Activated B cell treated with CpG ODN at 0.5 μM for 24 hours (primary cell): ENCODE data around the gene DNAJC15. TPM values are rescaled to one million over a fixed set of nuclear protein-coding genes. Genes with fewer than 3 reads are reported as not detected.
"Not testable (repeated sequence)": the region's sequence is repeated elsewhere in the genome, so short reads cannot be mapped to it uniquely, and the experiment has no call there.

Source experiments
- ATAC-seq: fragments of 200-7000 bp; cut with Tn5 transposase; one replicate; pipeline ENCODE4 v1.10.0; 2021; ENCODE audit warnings: low read depth, mild to moderate bottlenecking, moderate library complexity
- CTCF ChIA-PET: fragments of 350-600 bp; sonication (Branson Sonifier 250); formaldehyde crosslinking; loops from one replicate; lab custom pipeline; 2021; ENCODE audit warnings: antibody characterized with exemption; lab: Charles Lee
- POLR2A ChIA-PET: fragments of 350-600 bp; sonication (Branson Sonifier 250); formaldehyde crosslinking; loops from one replicate; lab custom pipeline; 2021; ENCODE audit warnings: antibody characterized with exemption; lab: Charles Lee
- DNase-seq: peaks from one replicate; pipeline ENCODE4 v3.0.0; 2022
- H3K27ac Mint-ChIP-seq: one replicate; pipeline ENCODE4 v1.8.0; 2020; ENCODE audit warnings: mixed read lengths
- H3K27me3 Mint-ChIP-seq: one replicate; pipeline ENCODE4 v1.8.0; 2021; ENCODE audit warnings: mixed read lengths
- H3K36me3 Mint-ChIP-seq: one replicate; pipeline ENCODE4 v1.8.0; 2021; ENCODE audit warnings: low read depth, mixed read lengths
- H3K4me1 Mint-ChIP-seq: one replicate; pipeline ENCODE4 v1.8.0; 2021; ENCODE audit warnings: mixed read lengths
- H3K4me3 Mint-ChIP-seq: one replicate; pipeline ENCODE4 v1.8.0; 2020; ENCODE audit warnings: mild to moderate bottlenecking, mixed read lengths
- H3K9me3 Mint-ChIP-seq: one replicate; pipeline ENCODE4 v1.8.0; 2020; ENCODE audit warnings: mixed read lengths
- intact Hi-C: fragments of 100-400 bp; cut with micrococcal nuclease; formaldehyde crosslinking; loops from one replicate; pipeline ENCODE4 v1.15.1; 2024
- total RNA-seq: library from RNA; stranded (reverse); gene quantifications from 2 replicates; pipeline ENCODE4 v1.2.3, GENCODE V29; 2022
- TF ChIP-seq, protein P1 (sequence below): fragments of 200-600 bp; IDR thresholded peaks from one replicate; pipeline ENCODE4 v1.8.0; 2022; ENCODE audit warnings: antibody characterized with exemption, mild to moderate bottlenecking

The DNAJC15 gene
- total RNA-seq, 1 donor from 2014 or later: 19.1 TPM

DNA sequence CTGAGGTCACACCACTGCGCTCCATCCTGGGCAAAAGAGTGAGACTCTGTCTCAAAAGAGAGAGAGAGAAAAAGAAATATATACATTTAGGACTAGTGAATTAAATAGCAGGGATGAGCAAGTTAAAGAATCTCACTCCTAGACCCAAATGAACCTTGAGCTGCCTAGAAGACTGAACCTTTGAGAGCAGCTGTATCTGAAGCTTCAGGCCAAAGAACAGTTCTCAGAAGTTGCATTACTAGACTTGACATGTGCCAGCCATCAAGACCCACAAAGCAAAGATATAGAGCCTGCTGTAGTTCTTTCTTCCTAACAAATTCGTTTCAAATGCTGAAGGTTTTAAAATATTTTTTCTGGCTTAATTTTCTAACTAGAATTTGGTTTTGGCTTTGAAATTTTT is 16.6 kb downstream of the DNAJC15 start:
- DNase-seq (no peak), ATAC-seq (no peak)
- ChIA-PET POLR2A (no interaction called here), CTCF (no interaction called here)
- intact Hi-C loops: loop anchor here (2.0 kb wide), 1 partner anchor 15 kb away; no protein-coding TSS in a partner anchor
- Mint-ChIP-seq H3K36me3 (peaks cover 19% of the 10 kb centered on the region), H3K4me1 (peaks cover 65% of the 10 kb centered on the region), H3K27me3 (no peaks in the 10 kb centered on the region), H3K27ac (peak overlapping the region; percentile 79), H3K9me3 (no peaks in the 10 kb centered on the region), H3K4me3 (peak overlapping the region; percentile 12)
- TF ChIP-seq, protein P1, sequence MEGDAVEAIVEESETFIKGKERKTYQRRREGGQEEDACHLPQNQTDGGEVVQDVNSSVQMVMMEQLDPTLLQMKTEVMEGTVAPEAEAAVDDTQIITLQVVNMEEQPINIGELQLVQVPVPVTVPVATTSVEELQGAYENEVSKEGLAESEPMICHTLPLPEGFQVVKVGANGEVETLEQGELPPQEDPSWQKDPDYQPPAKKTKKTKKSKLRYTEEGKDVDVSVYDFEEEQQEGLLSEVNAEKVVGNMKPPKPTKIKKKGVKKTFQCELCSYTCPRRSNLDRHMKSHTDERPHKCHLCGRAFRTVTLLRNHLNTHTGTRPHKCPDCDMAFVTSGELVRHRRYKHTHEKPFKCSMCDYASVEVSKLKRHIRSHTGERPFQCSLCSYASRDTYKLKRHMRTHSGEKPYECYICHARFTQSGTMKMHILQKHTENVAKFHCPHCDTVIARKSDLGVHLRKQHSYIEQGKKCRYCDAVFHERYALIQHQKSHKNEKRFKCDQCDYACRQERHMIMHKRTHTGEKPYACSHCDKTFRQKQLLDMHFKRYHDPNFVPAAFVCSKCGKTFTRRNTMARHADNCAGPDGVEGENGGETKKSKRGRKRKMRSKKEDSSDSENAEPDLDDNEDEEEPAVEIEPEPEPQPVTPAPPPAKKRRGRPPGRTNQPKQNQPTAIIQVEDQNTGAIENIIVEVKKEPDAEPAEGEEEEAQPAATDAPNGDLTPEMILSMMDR: no peak

DNA sequence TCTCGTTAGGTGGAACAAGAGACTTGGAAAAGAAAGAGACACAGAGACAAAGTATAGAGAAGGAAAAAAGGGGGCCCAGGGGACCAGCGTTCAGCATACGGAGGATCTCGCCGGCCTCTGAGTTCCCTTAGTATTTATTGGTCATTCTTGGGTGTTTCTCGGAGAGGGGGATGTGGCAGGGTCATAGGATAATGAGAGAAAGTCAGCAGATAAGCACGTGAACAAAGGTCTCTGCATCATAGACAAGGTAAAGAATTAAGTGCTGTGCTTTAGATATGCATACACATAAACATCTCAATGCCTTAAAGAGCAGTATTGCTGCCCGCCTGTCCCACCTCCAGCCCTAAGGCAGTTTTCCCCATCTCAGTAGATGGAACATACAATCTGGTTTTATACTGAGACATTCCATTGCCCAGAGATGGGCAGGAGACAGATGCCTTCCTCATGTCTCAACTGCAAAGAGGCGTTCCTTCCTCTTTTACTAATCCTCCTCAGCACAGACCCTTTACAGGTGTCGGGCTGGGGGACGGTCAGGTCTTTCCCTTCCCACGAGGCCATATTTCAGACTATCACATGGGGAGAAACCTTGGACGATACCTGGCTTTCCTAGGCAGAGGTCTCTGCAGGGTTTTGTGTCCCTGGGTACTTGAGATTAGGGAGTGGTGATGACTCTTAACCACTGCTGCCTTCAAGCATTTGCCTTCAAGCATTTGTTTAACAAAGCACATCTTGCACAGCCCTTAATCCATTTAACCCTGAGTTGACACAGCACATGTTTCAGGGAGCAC is 17.4 kb downstream of the DNAJC15 start:
- Mint-ChIP-seq H3K4me1 (peaks cover 71% of the 10 kb centered on the region), H3K36me3 (peaks cover 17% of the 10 kb centered on the region), H3K4me3 (peak overlapping the region; percentile 17), H3K27ac (peak overlapping the region; percentile 79)
- intact Hi-C loops: loop anchor here (2.0 kb wide), 1 partner anchor 14 kb away; no protein-coding TSS in a partner anchor
- CTCF ChIA-PET, ATAC-seq, H3K9me3 Mint-ChIP-seq, H3K27me3 Mint-ChIP-seq, DNase-seq: not testable (repeated sequence)
- POLR2A ChIA-PET: interaction anchor here (2.7 kb wide), 1 partner anchor 9 kb away, joined by 11 read pairs; no protein-coding TSS in a partner anchor

DNA sequence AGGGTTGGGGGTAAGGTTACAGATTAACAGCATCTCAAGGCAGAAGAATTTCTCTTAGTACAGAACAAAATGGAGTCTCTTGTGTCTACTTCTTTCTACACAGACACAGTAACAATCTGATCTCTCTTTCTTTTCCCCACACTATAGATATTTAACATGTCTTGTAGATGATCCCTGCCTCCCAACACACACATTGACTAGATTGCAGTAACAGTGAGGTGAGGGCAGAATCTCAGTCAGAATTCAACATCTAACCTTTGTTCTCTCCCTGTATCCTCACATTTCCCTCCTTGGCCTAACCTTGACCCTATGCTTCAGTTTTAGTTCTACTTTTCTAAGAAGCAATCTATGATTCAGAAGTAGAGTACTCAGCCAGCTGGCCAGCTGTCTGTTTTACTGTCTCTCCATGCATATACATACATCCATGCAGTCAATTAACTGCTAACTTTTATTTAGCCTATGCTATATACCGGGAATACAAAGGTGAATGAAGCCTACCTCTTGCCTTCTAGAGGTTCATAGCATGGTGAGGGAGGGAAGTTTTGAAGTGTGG is 18.1 kb downstream of the DNAJC15 start:
- no peaks in the 10 kb centered on the region for H3K27me3 Mint-ChIP-seq
- POLR2A ChIA-PET: interaction anchor here (1.0 to 2.7 kb wide), 2 partner anchors 9 to 10 kb away, joined by 3 to 11 read pairs; no protein-coding TSS in a partner anchor
- CTCF ChIA-PET: interaction anchor here (1.1 kb wide), 1 partner anchor 17 kb away, joined by 3 read pairs; no protein-coding TSS in a partner anchor
- ATAC-seq: peak; percentile 22
- TF ChIP-seq, protein P1: no peak
- DNase-seq: no peak
- peak overlapping the region; percentile 39 for H3K4me3 Mint-ChIP-seq
- intact Hi-C loops: loop anchor here (2.0 kb wide), 1 partner anchor 13 kb away; no protein-coding TSS in a partner anchor
- H3K27ac Mint-ChIP-seq: peak overlapping the region; percentile 79
- H3K4me1 Mint-ChIP-seq: peaks cover 77% of the 10 kb centered on the region
- H3K36me3 Mint-ChIP-seq: peaks cover 21% of the 10 kb centered on the region
- no peaks in the 10 kb centered on the region for H3K9me3 Mint-ChIP-seq

DNA sequence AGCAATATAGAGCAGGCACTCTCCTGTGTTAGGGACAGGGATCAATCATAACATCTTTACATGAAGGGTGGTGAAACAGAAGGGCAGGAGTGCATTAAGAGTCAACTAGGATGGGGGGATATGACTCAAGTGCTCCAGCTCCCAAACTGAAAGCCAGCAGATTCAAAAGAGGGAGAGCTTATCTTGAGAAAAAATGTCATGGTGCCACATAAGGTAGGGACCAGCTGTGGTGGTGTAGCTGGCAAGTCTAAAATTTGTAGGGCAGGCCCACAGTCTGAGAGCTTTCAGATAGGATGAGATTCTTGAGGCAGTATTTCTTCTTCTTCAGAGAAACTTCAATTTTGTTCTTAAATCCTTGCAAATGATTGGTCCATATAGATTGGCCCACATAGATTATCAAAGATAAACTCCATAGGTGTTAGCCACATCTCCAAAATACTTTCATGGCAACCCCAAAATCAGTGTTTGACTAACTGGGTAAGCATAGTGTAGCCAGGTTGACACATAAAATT is 19.1 kb downstream of the DNAJC15 start:
- intact Hi-C loops: no loop called here
- Mint-ChIP-seq H3K4me3 (no peak overlapping the region), H3K4me1 (peaks cover 86% of the 10 kb centered on the region), H3K27me3 (no peaks in the 10 kb centered on the region), H3K9me3 (no peaks in the 10 kb centered on the region), H3K27ac (peak overlapping the region; percentile 99), H3K36me3 (peaks cover 24% of the 10 kb centered on the region)
- DNase-seq: no peak
- ChIA-PET CTCF (interaction anchor here (1.1 to 1.2 kb wide), 2 partner anchors 18 to 73 kb away, joined by 3 to 4 read pairs; no protein-coding TSS in a partner anchor), POLR2A (interaction anchor here (0.6 to 2.7 kb wide), 7 partner anchors 8 to 1769 kb away, joined by 3 to 11 read pairs (median 4); partner anchors contain the start of gene EPSTI1)
- TF ChIP-seq, protein P1: no peak
- ATAC-seq: no peak

DNA sequence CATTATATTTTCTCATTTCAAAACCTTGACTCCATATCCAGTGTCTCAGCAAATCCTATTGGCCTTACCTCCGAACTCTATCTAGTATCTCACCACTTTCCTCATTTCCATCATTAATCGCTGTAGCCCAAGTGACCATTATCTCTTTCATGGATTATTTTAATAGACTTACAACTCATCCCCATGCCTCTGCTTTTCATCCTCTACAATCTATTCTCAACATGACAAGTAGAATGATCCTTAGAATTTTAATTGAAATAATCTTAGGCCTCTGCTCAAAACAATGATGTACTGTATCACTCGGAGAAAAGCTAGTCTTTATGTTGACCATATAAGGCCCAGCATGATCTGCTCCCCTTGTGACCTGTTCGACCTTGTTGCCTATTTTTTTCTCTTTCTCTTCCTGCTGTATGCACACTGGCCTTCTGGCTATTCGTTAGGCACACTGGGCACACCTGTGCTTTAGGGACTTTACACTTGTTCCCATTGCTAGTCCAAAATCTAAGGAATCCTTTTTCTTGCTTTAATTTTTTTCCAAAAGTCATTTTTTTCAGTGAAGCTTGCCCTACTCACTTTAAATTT is 21.4 kb downstream of the DNAJC15 start:
- CTCF ChIA-PET: interaction anchor here (0.6 to 0.8 kb wide), 2 partner anchors 8 to 59 kb away, joined by 3 to 4 read pairs; no protein-coding TSS in a partner anchor
- ATAC-seq (peak; percentile 23), DNase-seq (no peak)
- Mint-ChIP-seq H3K4me3 (peak overlapping the region; percentile 76), H3K9me3 (no peaks in the 10 kb centered on the region), H3K27ac (peak overlapping the region; percentile 99), H3K4me1 (peaks cover 96% of the 10 kb centered on the region), H3K27me3 (no peaks in the 10 kb centered on the region), H3K36me3 (peaks cover 14% of the 10 kb centered on the region)
- POLR2A ChIA-PET: interaction anchor here (0.8 to 2.5 kb wide), 6 partner anchors 13 to 773 kb away, joined by 3 to 17 read pairs (median 4); partner anchors contain the start of genes AKAP11, DNAJC15 and EPSTI1
- intact Hi-C loops: loop anchor here (1.0 to 5.0 kb wide), 7 partner anchors 10 to 773 kb away; partner anchors contain the start of genes AKAP11, DNAJC15 and EPSTI1
- TF ChIP-seq, protein P1: no peak

DNA sequence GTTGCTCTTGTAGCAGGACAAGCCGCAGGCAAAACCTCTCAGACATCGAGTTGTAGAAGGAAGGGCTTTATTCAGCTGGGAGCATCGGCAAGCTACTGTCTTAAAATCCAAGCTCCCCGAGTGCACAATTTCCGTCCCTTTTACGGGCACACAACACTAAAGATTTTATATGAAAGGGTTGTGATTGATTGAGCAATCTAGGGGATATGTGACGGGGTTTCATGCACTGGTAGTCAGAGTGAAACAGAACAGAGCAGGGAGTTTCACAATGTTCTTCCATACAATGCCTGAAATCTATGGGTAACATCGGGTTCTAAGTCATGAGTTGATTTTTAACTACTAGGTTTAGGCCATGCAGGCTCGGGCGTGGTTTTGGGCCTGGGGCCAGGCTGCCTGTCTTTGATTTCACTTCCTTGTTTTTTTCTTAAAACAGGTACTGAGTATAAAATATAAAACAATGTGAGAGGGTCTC is 22.0 kb downstream of the DNAJC15 start:
- peak; percentile 56 for ATAC-seq
- POLR2A ChIA-PET: interaction anchor here (0.8 to 2.5 kb wide), 6 partner anchors 14 to 773 kb away, joined by 3 to 17 read pairs (median 4); partner anchors contain the start of genes AKAP11, DNAJC15 and EPSTI1
- DNase-seq: peak; percentile 65
- H3K27me3 Mint-ChIP-seq, H3K9me3 Mint-ChIP-seq: not testable (repeated sequence)
- Mint-ChIP-seq H3K27ac (peak overlapping the region; percentile 99), H3K4me3 (peak overlapping the region; percentile 76), H3K4me1 (peaks cover 96% of the 10 kb centered on the region), H3K36me3 (peaks cover 14% of the 10 kb centered on the region)
- CTCF ChIA-PET: interaction anchor here (0.6 to 0.8 kb wide), 2 partner anchors 9 to 60 kb away, joined by 3 to 4 read pairs; no protein-coding TSS in a partner anchor
- intact Hi-C loops: loop anchor here (1.0 to 5.0 kb wide), 7 partner anchors 10 to 773 kb away; partner anchors contain the start of genes AKAP11, DNAJC15 and EPSTI1
